Ascending aorta (tissue), 2 donors: ENCODE measurements around the gene TRIM33. TPM values are rescaled to one million over a fixed set of nuclear protein-coding genes. Genes with fewer than 3 reads are reported as not detected.
"Not testable (repeated sequence)": the region's sequence is repeated elsewhere in the genome, so short reads cannot be mapped to it uniquely, and the experiment has no call there.

Source experiments
- DNase-seq, 2 donors: peaks; one replicate each; pipeline ENCODE4 v3.0.0-alpha.2; 2019; ENCODE audit warnings: low spot score in 2 of 2
- H3K27ac ChIP-seq, 2 donors: fragments of 200-600 bp; sonication (generic); one replicate each; pipeline ENCODE4 v1.5.1; 2016 to 2017; ENCODE audit warnings: mild to moderate bottlenecking in 1 of 2
- H3K27me3 ChIP-seq: fragments of 200-600 bp; sonication (generic); one replicate; pipeline ENCODE4 v1.5.1; 2017
- H3K36me3 ChIP-seq, 2 donors: fragments of 200-600 bp; sonication (generic); one replicate each; pipeline ENCODE4 v1.5.1; 2016
- H3K4me1 ChIP-seq, 2 donors: fragments of 200-600 bp; sonication (generic); one replicate each; pipeline ENCODE4 v1.5.1; 2016 to 2017; ENCODE audit warnings: mild to moderate bottlenecking in 1 of 2
- H3K4me3 ChIP-seq, 2 donors: fragments of 200-600 bp; sonication (generic); one replicate each; pipeline ENCODE4 v1.5.1; 2016 to 2017; ENCODE audit warnings: mild to moderate bottlenecking in 1 of 2
- H3K9me3 ChIP-seq, 2 donors: fragments of 200-600 bp; sonication (generic); one replicate each; pipeline ENCODE4 v1.5.1; 2016
- CTCF ChIP-seq, 3 experiments: fragments of 200-600 bp in 2 of 3; fragments of 450-650 bp in 1 of 3; sonication (generic) in 2 of 3; IDR thresholded peaks; one replicate each; pipeline ENCODE4 v1.5.1; 2016 to 2019; ENCODE audit warnings: antibody characterized with exemption in 3 of 3, mild to moderate bottlenecking in 1 of 3, moderate library complexity in 1 of 3
- intact Hi-C: fragments of 100-400 bp; cut with DNase I; formaldehyde crosslinking; loops from one replicate; pipeline ENCODE4 v1.15.1; 2023
- total RNA-seq: library from RNA; depleted of rRNA; stranded (reverse); fragments of >200 nt; gene quantifications from one replicate; pipeline ENCODE4 v1.1.0, GENCODE V29; 2016

TRIM33 gene
- total RNA-seq, 1 donor from 2014 or later, result 42.5 TPM

- no peak for TF ChIP-seq CTCF (IDR thresholded peaks at IDR 0.05)
- peaks cover 8% of the 10 kb centered on the region in 2 donors for H3K9me3 ChIP-seq
- no peaks in the 10 kb centered on the region for H3K36me3 ChIP-seq
- DNase-seq, result no peak
- no peak overlapping the region for H3K4me3 ChIP-seq
- intact Hi-C loops, result no loop called here
- H3K27me3 ChIP-seq, result no peaks in the 10 kb centered on the region
- peak overlapping the region in 1 of 2 donors; percentile 67 for H3K27ac ChIP-seq
- peaks cover 3 to 28% of the 10 kb centered on the region in 2 donors for H3K4me1 ChIP-seq
Measured at GRCh38 chr1:114367810-114368209, 143.2 kb downstream of the TRIM33 start.

- DNase-seq, H3K4me3 ChIP-seq, H3K36me3 ChIP-seq, intact Hi-C loops, H3K27ac ChIP-seq, H3K4me1 ChIP-seq, H3K27me3 ChIP-seq: not testable (repeated sequence)
- peaks cover 12% of the 10 kb centered on the region in 2 donors for H3K9me3 ChIP-seq
Measured at GRCh38 chr1:114363230-114363629, 147.8 kb downstream of the TRIM33 start.

GRCh38 chr1:114359791-114360190 lies 151.2 kb downstream of the TRIM33 start:
- H3K9me3 ChIP-seq, result peaks cover 12% of the 10 kb centered on the region in 2 donors
- no peaks in the 10 kb centered on the region for H3K27me3 ChIP-seq
- no peaks in the 10 kb centered on the region for H3K4me1 ChIP-seq
- no peak overlapping the region for H3K4me3 ChIP-seq
- intact Hi-C loops, result no loop called here
- H3K27ac ChIP-seq, result no peak overlapping the region
- no peak for DNase-seq
- no peak for TF ChIP-seq CTCF (IDR thresholded peaks at IDR 0.05)
- no peaks in the 10 kb centered on the region for H3K36me3 ChIP-seq

DNA sequence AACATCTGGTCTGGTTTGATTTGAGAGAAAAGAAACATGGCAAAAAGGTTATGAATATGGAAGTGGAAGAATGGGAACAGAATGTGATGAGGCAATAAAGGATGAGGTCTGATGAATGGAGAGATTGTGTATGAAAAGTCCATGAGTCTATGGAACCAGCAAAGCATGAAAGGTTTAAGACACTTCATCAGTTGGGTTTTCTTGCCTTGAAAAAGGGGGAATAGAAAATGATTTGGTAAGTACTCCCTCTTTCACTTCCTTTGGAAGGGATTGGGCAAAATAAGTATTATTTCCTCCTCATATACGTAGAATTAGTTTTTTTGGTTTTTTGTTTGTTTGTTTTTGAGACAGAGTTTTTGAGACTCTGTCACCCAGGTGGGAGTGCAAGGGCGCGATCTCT lies 155.8 kb downstream of the TRIM33 start:
- no peak for TF ChIP-seq CTCF (IDR thresholded peaks at IDR 0.05)
- Histone ChIP-seq H3K4me3 (no peak overlapping the region), H3K27ac (no peak overlapping the region), H3K9me3 (no peaks in the 10 kb centered on the region), H3K36me3 (no peaks in the 10 kb centered on the region), H3K4me1 (no peaks in the 10 kb centered on the region), H3K27me3 (no peaks in the 10 kb centered on the region)
- no peak for DNase-seq
- intact Hi-C loops, result no loop called here

- no peak overlapping the region for H3K4me3 ChIP-seq
- H3K36me3 ChIP-seq, result no peaks in the 10 kb centered on the region
- no peak overlapping the region for H3K27ac ChIP-seq
- H3K9me3 ChIP-seq, result no peaks in the 10 kb centered on the region
- H3K4me1 ChIP-seq, result no peaks in the 10 kb centered on the region
- H3K27me3 ChIP-seq, result no peaks in the 10 kb centered on the region
- TF ChIP-seq CTCF (IDR thresholded peaks at IDR 0.05), result no peak
- DNase-seq, result no peak
- intact Hi-C loops, result no loop called here
Measured at GRCh38 chr1:114353262-114353661, 157.7 kb downstream of the TRIM33 start.

GRCh38 chr1:114352797-114353196 lies 158.2 kb downstream of the TRIM33 start:
- Histone ChIP-seq H3K27ac (no peak overlapping the region), H3K4me1 (no peaks in the 10 kb centered on the region), H3K36me3 (no peaks in the 10 kb centered on the region), H3K4me3 (no peak overlapping the region), H3K27me3 (no peaks in the 10 kb centered on the region), H3K9me3 (no peaks in the 10 kb centered on the region)
- intact Hi-C loops, result no loop called here
- TF ChIP-seq CTCF (IDR thresholded peaks at IDR 0.05), result no peak
- no peak for DNase-seq
